SU-DHL-6 (cell line): ENCODE measurements around the gene ZMIZ1.

Experiments
- H2AFZ ChIP-seq: fragments of 200-600 bp; sonication (generic); 2 replicates; pipeline ENCODE4 v1.6.1; 2014; ENCODE audit warnings: low read depth, mild to moderate bottlenecking, moderate library complexity, mixed read lengths, antibody characterized with exemption, low read length; ENCODE audit not compliant: severe bottlenecking
- H3F3A ChIP-seq: fragments of 200-600 bp; shearing (Covaris generic); 2 replicates; pipeline ENCODE4 v1.6.0; 2016; ENCODE audit warnings: antibody characterized with exemption, mild to moderate bottlenecking; ENCODE audit not compliant: insufficient read depth
- H3K27ac ChIP-seq: fragments of 200-600 bp; sonication (generic); 2 replicates; pipeline ENCODE4 v1.5.1; 2016; ENCODE audit warnings: low read depth, mild to moderate bottlenecking, low read length, moderate library complexity, mixed read lengths
- H3K27me3 ChIP-seq: fragments of 200-600 bp; sonication (generic), shearing (Covaris generic); 2 replicates; pipeline ENCODE4 v1.6.0; 2014; ENCODE audit warnings: mild to moderate bottlenecking, low read length
- H3K36me3 ChIP-seq: fragments of 200-600 bp; sonication (generic); 2 replicates; pipeline ENCODE4 v1.6.1; 2014; ENCODE audit warnings: mild to moderate bottlenecking, low read length, mixed read lengths
- H3K4me2 ChIP-seq: fragments of 300-600, 200-600 bp; shearing (Covaris generic), sonication (generic); 2 replicates; pipeline ENCODE4 v1.6.0; 2014; ENCODE audit warnings: low read length, low read depth, mild to moderate bottlenecking; ENCODE audit not compliant: poor library complexity, severe bottlenecking
- H3K4me3 ChIP-seq: fragments of 200-600 bp; sonication (generic); 2 replicates; pipeline ENCODE4 v1.5.1; 2014; ENCODE audit warnings: antibody characterized with exemption, low read length, mild to moderate bottlenecking, mixed read lengths; ENCODE audit not compliant: insufficient read depth, poor library complexity, severe bottlenecking
- H3K79me2 ChIP-seq: fragments of 200-600 bp; sonication (generic); 2 replicates; pipeline ENCODE4 v1.6.1; 2014; ENCODE audit warnings: mild to moderate bottlenecking, low read length, moderate library complexity; ENCODE audit not compliant: insufficient read depth
- H3K9ac ChIP-seq: fragments of 200-600 bp; sonication (generic); 2 replicates; pipeline ENCODE4 v1.7.0; 2014; ENCODE audit warnings: mild to moderate bottlenecking, low read length
- H3K9me2 ChIP-seq: fragments of 200-600 bp; sonication (generic); replicated peaks from 2 replicates; pipeline ENCODE4 v1.6.1; 2014; ENCODE audit warnings: low read length; ENCODE audit not compliant: insufficient read depth
- H3K9me3 ChIP-seq: fragments of 200-600 bp; sonication (generic); 2 replicates; pipeline ENCODE4 v1.6.1; 2014; ENCODE audit warnings: low read length, mixed read lengths; ENCODE audit not compliant: insufficient read depth
- H4K20me1 ChIP-seq: fragments of 200-600 bp; sonication (generic); 2 replicates; pipeline ENCODE4 v1.6.1; 2014; ENCODE audit warnings: low read depth, mild to moderate bottlenecking, antibody characterized with exemption, low read length, moderate library complexity, mixed read lengths
- EZH2phosphoT487 ChIP-seq: fragments of 200-600 bp; sonication (generic), shearing (Covaris generic); conservative IDR thresholded peaks from 2 replicates; pipeline ENCODE4 v1.6.1; 2018; ENCODE audit warnings: mild to moderate bottlenecking, antibody characterized with exemption, low read length, moderate library complexity, mixed read lengths
- TF ChIP-seq, protein P1 (sequence below): fragments of 200-600 bp; sonication (generic); IDR thresholded peaks from one replicate; pipeline ENCODE4 v1.5.1; 2017; ENCODE audit warnings: antibody characterized with exemption, mild to moderate bottlenecking, low read length, moderate library complexity; ENCODE audit not compliant: insufficient read depth, poor library complexity, severe bottlenecking

The ZMIZ1 gene

DNA sequence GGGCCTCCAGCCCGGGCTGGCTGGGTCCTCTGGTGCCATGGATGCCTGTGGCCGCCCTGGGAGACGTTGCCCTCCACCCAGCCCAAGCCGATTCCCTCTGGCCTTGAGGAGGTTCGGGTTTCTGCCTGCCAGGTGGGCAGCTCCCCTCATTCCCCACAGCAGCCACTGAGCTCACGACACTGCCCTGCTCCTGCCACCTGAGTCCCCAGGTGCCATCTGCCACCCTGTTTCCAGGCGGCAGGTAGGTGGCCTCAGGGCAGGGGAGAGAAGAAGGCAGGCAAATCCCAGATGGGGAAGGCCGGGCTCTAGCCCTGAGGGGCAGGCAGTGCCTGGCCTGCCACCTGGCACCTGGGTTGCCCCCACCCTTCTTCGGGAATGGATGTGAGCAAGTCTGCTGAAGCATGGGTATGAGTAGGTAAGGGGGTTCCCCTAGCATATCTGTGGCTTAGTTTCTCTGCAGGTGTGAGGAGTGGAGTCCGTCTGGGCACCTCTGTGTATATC is 186.3 kb downstream of the ZMIZ1 start:
- no peak for TF ChIP-seq EZH2phosphoT487
- TF ChIP-seq, protein P1, sequence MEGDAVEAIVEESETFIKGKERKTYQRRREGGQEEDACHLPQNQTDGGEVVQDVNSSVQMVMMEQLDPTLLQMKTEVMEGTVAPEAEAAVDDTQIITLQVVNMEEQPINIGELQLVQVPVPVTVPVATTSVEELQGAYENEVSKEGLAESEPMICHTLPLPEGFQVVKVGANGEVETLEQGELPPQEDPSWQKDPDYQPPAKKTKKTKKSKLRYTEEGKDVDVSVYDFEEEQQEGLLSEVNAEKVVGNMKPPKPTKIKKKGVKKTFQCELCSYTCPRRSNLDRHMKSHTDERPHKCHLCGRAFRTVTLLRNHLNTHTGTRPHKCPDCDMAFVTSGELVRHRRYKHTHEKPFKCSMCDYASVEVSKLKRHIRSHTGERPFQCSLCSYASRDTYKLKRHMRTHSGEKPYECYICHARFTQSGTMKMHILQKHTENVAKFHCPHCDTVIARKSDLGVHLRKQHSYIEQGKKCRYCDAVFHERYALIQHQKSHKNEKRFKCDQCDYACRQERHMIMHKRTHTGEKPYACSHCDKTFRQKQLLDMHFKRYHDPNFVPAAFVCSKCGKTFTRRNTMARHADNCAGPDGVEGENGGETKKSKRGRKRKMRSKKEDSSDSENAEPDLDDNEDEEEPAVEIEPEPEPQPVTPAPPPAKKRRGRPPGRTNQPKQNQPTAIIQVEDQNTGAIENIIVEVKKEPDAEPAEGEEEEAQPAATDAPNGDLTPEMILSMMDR = no peak
- H3K36me3 ChIP-seq = no peaks in the 10 kb centered on the region
- no peaks in the 10 kb centered on the region for H3K79me2 ChIP-seq
- H3F3A ChIP-seq = no peaks in the 10 kb centered on the region
- H3K27ac ChIP-seq = no peak overlapping the region
- H3K4me2 ChIP-seq = no peak overlapping the region
- H3K9me2 ChIP-seq = no peaks in the 10 kb centered on the region
- H2AFZ ChIP-seq = no peak overlapping the region
- H3K9me3 ChIP-seq = no peaks in the 10 kb centered on the region
- H3K4me3 ChIP-seq = no peak overlapping the region
- H3K27me3 ChIP-seq = no peaks in the 10 kb centered on the region
- no peaks in the 10 kb centered on the region for H4K20me1 ChIP-seq
- H3K9ac ChIP-seq = no peak overlapping the region

- H3K79me2 ChIP-seq = no peaks in the 10 kb centered on the region
- H3K27ac ChIP-seq = no peak overlapping the region
- no peaks in the 10 kb centered on the region for H4K20me1 ChIP-seq
- no peak overlapping the region for H3K4me2 ChIP-seq
- no peak overlapping the region for H3K9ac ChIP-seq
- H3K27me3 ChIP-seq = no peaks in the 10 kb centered on the region
- TF ChIP-seq EZH2phosphoT487 = no peak
- TF ChIP-seq, protein P1 = no peak
- H3F3A ChIP-seq = no peaks in the 10 kb centered on the region
- no peaks in the 10 kb centered on the region for H3K36me3 ChIP-seq
- no peaks in the 10 kb centered on the region for H3K9me2 ChIP-seq
- no peak overlapping the region for H2AFZ ChIP-seq
- H3K9me3 ChIP-seq = no peaks in the 10 kb centered on the region
- no peak overlapping the region for H3K4me3 ChIP-seq
These were observed 187.6 kb downstream of the ZMIZ1 start for GRCh38 chr10:79256264-79256806.

- Histone ChIP-seq H2AFZ (no peak overlapping the region), H3K4me3 (no peak overlapping the region), H3K27ac (no peak overlapping the region), H3K9ac (no peak overlapping the region), H3K9me3 (no peaks in the 10 kb centered on the region), H3K79me2 (no peaks in the 10 kb centered on the region), H3F3A (no peaks in the 10 kb centered on the region), H3K36me3 (no peaks in the 10 kb centered on the region), H4K20me1 (no peaks in the 10 kb centered on the region), H3K9me2 (no peaks in the 10 kb centered on the region), H3K4me2 (no peak overlapping the region), H3K27me3 (no peaks in the 10 kb centered on the region)
- no peak for TF ChIP-seq EZH2phosphoT487
These were observed 190.1 kb downstream of the ZMIZ1 start for GRCh38 chr10:79258894-79259293.

- H3K4me3 ChIP-seq = no peak overlapping the region
- no peaks in the 10 kb centered on the region for H3K79me2 ChIP-seq
- no peaks in the 10 kb centered on the region for H3K9me3 ChIP-seq
- no peak overlapping the region for H3K9ac ChIP-seq
- H2AFZ ChIP-seq = no peak overlapping the region
- H3K9me2 ChIP-seq = no peaks in the 10 kb centered on the region
- H3F3A ChIP-seq = no peaks in the 10 kb centered on the region
- no peaks in the 10 kb centered on the region for H3K36me3 ChIP-seq
- H3K27ac ChIP-seq = no peak overlapping the region
- TF ChIP-seq, protein P1 = no peak
- TF ChIP-seq EZH2phosphoT487 = no peak
- H4K20me1 ChIP-seq = no peaks in the 10 kb centered on the region
- no peak overlapping the region for H3K4me2 ChIP-seq
- H3K27me3 ChIP-seq = no peaks in the 10 kb centered on the region
These were observed 191.1 kb downstream of the ZMIZ1 start for GRCh38 chr10:79259834-79260233.
